Head of caudate nucleus (tissue), 42 donors: ENCODE data around the gene ULBP1.
"Not testable (repeated sequence)": the region's sequence is repeated elsewhere in the genome, so short reads cannot be mapped to it uniquely, and the experiment has no call there.

Experiments
- DNase-seq, 42 donors: peaks; one replicate each; pipeline versions ENCODE4 v3.0.0 to v3.0.0-alpha.2; 2020 to 2021; ENCODE audit warnings: mixed read lengths in 7 of 42
- intact Hi-C: fragments of 100-400 bp; cut with DNase I; formaldehyde crosslinking; loops from one replicate; pipeline ENCODE4 v1.15.0; 2022

ULBP1 gene

GRCh38 chr6:149927025-149927424 is 36.7 kb upstream of the ULBP1 start:
- not testable (repeated sequence) for DNase-seq
- intact Hi-C loops, result loop anchor here (10.0 kb wide), 1 partner anchor 92 kb away; no protein-coding TSS in a partner anchor

- DNase-seq, result no peak
- intact Hi-C loops, result loop anchor here (10.0 kb wide), 1 partner anchor 95 kb away; no protein-coding TSS in a partner anchor
Observed at GRCh38 chr6:149929422-149929821, 34.3 kb upstream of the ULBP1 start.

- no peak for DNase-seq
- intact Hi-C loops, result no loop called here
Observed at GRCh38 chr6:149931501-149931900, 32.2 kb upstream of the ULBP1 start.

GRCh38 chr6:149933036-149933435 is 30.7 kb upstream of the ULBP1 start:
- DNase-seq, result no peak
- intact Hi-C loops, result no loop called here

- DNase-seq, result no peak
- intact Hi-C loops, result no loop called here
Observed at GRCh38 chr6:149933461-149933860, 30.3 kb upstream of the ULBP1 start.

- peak in 33 of 42 donors; percentile 33 to 90 (median 69) for DNase-seq
- intact Hi-C loops, result loop anchor here (2.0 kb wide), 1 partner anchor 82 kb away; no protein-coding TSS in a partner anchor
Observed at GRCh38 chr6:149934249-149935156, 29.2 kb upstream of the ULBP1 start.

GRCh38 chr6:149935246-149935645 is 28.5 kb upstream of the ULBP1 start:
- intact Hi-C loops, result loop anchor here (2.0 kb wide), 1 partner anchor 82 kb away; no protein-coding TSS in a partner anchor

GRCh38 chr6:149935668-149936067 is 28.1 kb upstream of the ULBP1 start:
- peak in 1 of 42 donors; percentile 25 for DNase-seq
- intact Hi-C loops, result loop anchor here (2.0 kb wide), 1 partner anchor 81 kb away; no protein-coding TSS in a partner anchor

More at GRCh38 chr6:149935246-149935645, 28.5 kb upstream of the ULBP1 start:
- peak in 1 of 42 donors; percentile 18 for DNase-seq

- peak in 1 of 42 donors; percentile 17 for DNase-seq
- intact Hi-C loops, result no loop called here
Observed at GRCh38 chr6:149936743-149937142, 27.0 kb upstream of the ULBP1 start.

- intact Hi-C loops, DNase-seq: not testable (repeated sequence)
Observed at GRCh38 chr6:149938013-149938570, 25.7 kb upstream of the ULBP1 start.

GRCh38 chr6:149938571-149939355 is 25.0 kb upstream of the ULBP1 start:
- intact Hi-C loops, result no loop called here
- DNase-seq, result peak in 1 of 42 donors; percentile 41

GRCh38 chr6:149939356-149939648 is 24.4 kb upstream of the ULBP1 start:
- intact Hi-C loops, result no loop called here
- peak in 1 of 42 donors; percentile 7 for DNase-seq

- peak in 1 of 42 donors; percentile 31 for DNase-seq
- intact Hi-C loops, result no loop called here
Observed at GRCh38 chr6:149939909-149940671, 23.7 kb upstream of the ULBP1 start.

GRCh38 chr6:149940672-149940982 is 23.1 kb upstream of the ULBP1 start:
- DNase-seq, result no peak

GRCh38 chr6:149941583-149942460 is 21.9 kb upstream of the ULBP1 start, which contains the start of gene ULBP2:
TSS of gene ULBP2 (plus strand) at chr6:149942014. CDS start at chr6:149942073, 59 bp downstream.
- peak; percentile 66 to 95 (median 86) for DNase-seq
- intact Hi-C loops, result no loop called here

More at GRCh38 chr6:149940672-149940982, 23.1 kb upstream of the ULBP1 start:
- intact Hi-C loops, result no loop called here

GRCh38 chr6:149942461-149942829 is 21.3 kb upstream of the ULBP1 start:
- no peak for DNase-seq
- intact Hi-C loops, result no loop called here

GRCh38 chr6:149943321-149943720 is 20.4 kb upstream of the ULBP1 start:
- intact Hi-C loops, DNase-seq: not testable (repeated sequence)

GRCh38 chr6:149945276-149945675 is 18.5 kb upstream of the ULBP1 start:
- intact Hi-C loops, DNase-seq: not testable (repeated sequence)
